OCI-LY7 (cell line): Measurements from ENCODE around the gene CFAP69. TPM values are rescaled to one million over a fixed set of nuclear protein-coding genes. Genes with fewer than 3 reads are reported as not detected.

Experiments
- BruUV-seq: library from RNA; stranded (reverse); fragments of 400-500 nt; replicated peaks from 2 replicates; lab custom pipeline; 2021; lab: Mats Ljungman, UMichigan
- CTCF ChIA-PET: fragments of 300-600 bp; sonication (Branson Sonifier 250); formaldehyde crosslinking; loops from one replicate; lab custom pipeline; 2022; ENCODE audit warnings: antibody characterized with exemption; ENCODE audit not compliant: unreplicated experiment; lab: Charles Lee
- POLR2A ChIA-PET: fragments of 300-600 bp; sonication (Branson Sonifier 250); formaldehyde crosslinking; loops from one replicate; lab custom pipeline; 2022; ENCODE audit warnings: antibody characterized with exemption; lab: Charles Lee
- DNase-seq: peaks from one replicate; pipeline ENCODE4 v3.0.0-alpha.2; 2015; ENCODE audit warnings: low spot score
- H2AFZ ChIP-seq: fragments of 200-600 bp; sonication (generic), shearing (Covaris generic); 2 replicates; pipeline ENCODE4 v1.6.1; 2014; ENCODE audit warnings: mild to moderate bottlenecking, antibody characterized with exemption, low read length, moderate library complexity
- H3K27ac ChIP-seq: fragments of 200-600 bp; sonication (generic); 2 replicates; pipeline ENCODE4 v1.5.1; 2014; ENCODE audit warnings: mixed run types, low read depth, mild to moderate bottlenecking, moderate library complexity, low read length, inconsistent platforms; ENCODE audit not compliant: poor library complexity, severe bottlenecking
- H3K36me3 ChIP-seq: fragments of 200-600 bp; sonication (generic); 2 replicates; pipeline ENCODE4 v1.6.1; 2014; ENCODE audit warnings: mild to moderate bottlenecking, antibody characterized with exemption, low read length, moderate library complexity, mixed read lengths; ENCODE audit not compliant: insufficient read depth
- H3K4me1 ChIP-seq: fragments of 200-600 bp; sonication (generic); 2 replicates; pipeline ENCODE4 v1.5.1; 2014; ENCODE audit warnings: mild to moderate bottlenecking, low read length; ENCODE audit not compliant: insufficient read depth, poor library complexity, severe bottlenecking
- H3K4me2 ChIP-seq: fragments of 200-600 bp; sonication (generic); 2 replicates; pipeline ENCODE4 v1.6.1; 2014; ENCODE audit warnings: mild to moderate bottlenecking, low read length
- H3K4me3 ChIP-seq: fragments of 200-600 bp; sonication (generic); 2 replicates; pipeline ENCODE4 v1.5.1; 2014; ENCODE audit warnings: mild to moderate bottlenecking, low read depth, low read length; ENCODE audit not compliant: poor library complexity, severe bottlenecking
- H3K79me2 ChIP-seq: fragments of 200-600 bp; sonication (generic); 2 replicates; pipeline ENCODE4 v1.6.1; 2016; ENCODE audit warnings: low read depth, mild to moderate bottlenecking, low read length, moderate library complexity, mixed read lengths; ENCODE audit not compliant: insufficient read depth
- H3K9me2 ChIP-seq: fragments of 200-600 bp; sonication (generic); 2 replicates; pipeline ENCODE4 v1.6.1; 2016; ENCODE audit warnings: mild to moderate bottlenecking, low read length, mixed read lengths; ENCODE audit not compliant: insufficient read depth
- H3K9me3 ChIP-seq: fragments of 200-600 bp; sonication (generic); 2 replicates; pipeline ENCODE4 v1.6.1; 2014; ENCODE audit warnings: mild to moderate bottlenecking, mixed run types, low read length, mixed read lengths
- H4K20me1 ChIP-seq: fragments of 200-600 bp; sonication (generic); 2 replicates; pipeline ENCODE4 v1.6.1; 2014; ENCODE audit warnings: mild to moderate bottlenecking, antibody characterized with exemption, low read length, moderate library complexity, mixed read lengths; ENCODE audit not compliant: insufficient read depth
- EZH2phosphoT487 ChIP-seq: fragments of 200-600 bp; sonication (generic); IDR thresholded peaks from 2 replicates; pipeline ENCODE4 v1.6.1; 2018; ENCODE audit warnings: low read depth, borderline replicate concordance, mild to moderate bottlenecking, mixed run types, antibody characterized with exemption, low read length, moderate library complexity, mixed read lengths
- intact Hi-C: fragments of 100-400 bp; cut with micrococcal nuclease; formaldehyde crosslinking; loops from one replicate; pipeline ENCODE4 v1.10.0; 2022; ENCODE audit not compliant: unreplicated experiment
- total RNA-seq, 2 experiments: library from RNA; depleted of rRNA in 1 of 2; stranded (reverse); fragments of >200 nt in 1 of 2; shearing (Covaris generic) in 1 of 2; gene quantifications; 2 replicates each; pipeline ENCODE4 v1.2.3, GENCODE V29; 2014 to 2022
- TF ChIP-seq, protein P1 (sequence below): fragments of 200-600 bp; sonication (generic); conservative IDR thresholded peaks from 2 replicates; pipeline ENCODE4 v1.5.1; 2014; ENCODE audit warnings: mild to moderate bottlenecking, antibody characterized with exemption, low read length, moderate library complexity, mixed read lengths

The CFAP69 gene
- total RNA-seq, 2 experiments from 2014 or later = not detected

- H3K9me2 ChIP-seq = no peaks in the 10 kb centered on the region
- no peaks in the 10 kb centered on the region for H3K79me2 ChIP-seq
- intact Hi-C loops = no loop called here
- no peaks in the 10 kb centered on the region for H3K36me3 ChIP-seq
- no peaks in the 10 kb centered on the region for H3K9me3 ChIP-seq
- H3K4me2 ChIP-seq = no peak overlapping the region
- no peak overlapping the region for H3K4me3 ChIP-seq
- no peaks in the 10 kb centered on the region for H4K20me1 ChIP-seq
- TF ChIP-seq, protein P1, sequence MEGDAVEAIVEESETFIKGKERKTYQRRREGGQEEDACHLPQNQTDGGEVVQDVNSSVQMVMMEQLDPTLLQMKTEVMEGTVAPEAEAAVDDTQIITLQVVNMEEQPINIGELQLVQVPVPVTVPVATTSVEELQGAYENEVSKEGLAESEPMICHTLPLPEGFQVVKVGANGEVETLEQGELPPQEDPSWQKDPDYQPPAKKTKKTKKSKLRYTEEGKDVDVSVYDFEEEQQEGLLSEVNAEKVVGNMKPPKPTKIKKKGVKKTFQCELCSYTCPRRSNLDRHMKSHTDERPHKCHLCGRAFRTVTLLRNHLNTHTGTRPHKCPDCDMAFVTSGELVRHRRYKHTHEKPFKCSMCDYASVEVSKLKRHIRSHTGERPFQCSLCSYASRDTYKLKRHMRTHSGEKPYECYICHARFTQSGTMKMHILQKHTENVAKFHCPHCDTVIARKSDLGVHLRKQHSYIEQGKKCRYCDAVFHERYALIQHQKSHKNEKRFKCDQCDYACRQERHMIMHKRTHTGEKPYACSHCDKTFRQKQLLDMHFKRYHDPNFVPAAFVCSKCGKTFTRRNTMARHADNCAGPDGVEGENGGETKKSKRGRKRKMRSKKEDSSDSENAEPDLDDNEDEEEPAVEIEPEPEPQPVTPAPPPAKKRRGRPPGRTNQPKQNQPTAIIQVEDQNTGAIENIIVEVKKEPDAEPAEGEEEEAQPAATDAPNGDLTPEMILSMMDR = no peak
- TF ChIP-seq EZH2phosphoT487 = no peak
- no TSS peak for BruUV-seq
- CTCF ChIA-PET = no interaction called here
- H3K4me1 ChIP-seq = no peaks in the 10 kb centered on the region
- no peak for DNase-seq
- H2AFZ ChIP-seq = no peak overlapping the region
- POLR2A ChIA-PET = no interaction called here
- H3K27ac ChIP-seq = no peak overlapping the region
Measured at GRCh38 chr7:90270431-90271178, 25.6 kb downstream of the CFAP69 start.

- no TSS peak for BruUV-seq
- Histone ChIP-seq H3K27ac (no peak overlapping the region), H4K20me1 (no peaks in the 10 kb centered on the region), H2AFZ (no peak overlapping the region), H3K9me3 (no peaks in the 10 kb centered on the region), H3K79me2 (no peaks in the 10 kb centered on the region), H3K4me1 (no peaks in the 10 kb centered on the region), H3K4me3 (no peak overlapping the region), H3K9me2 (no peaks in the 10 kb centered on the region), H3K4me2 (no peak overlapping the region), H3K36me3 (no peaks in the 10 kb centered on the region)
- POLR2A ChIA-PET = no interaction called here
- DNase-seq = no peak
- intact Hi-C loops = no loop called here
- CTCF ChIA-PET = no interaction called here
- TF ChIP-seq, protein P1 = no peak
- TF ChIP-seq EZH2phosphoT487 = no peak
Measured at GRCh38 chr7:90271753-90272152, 26.8 kb downstream of the CFAP69 start.

DNA sequence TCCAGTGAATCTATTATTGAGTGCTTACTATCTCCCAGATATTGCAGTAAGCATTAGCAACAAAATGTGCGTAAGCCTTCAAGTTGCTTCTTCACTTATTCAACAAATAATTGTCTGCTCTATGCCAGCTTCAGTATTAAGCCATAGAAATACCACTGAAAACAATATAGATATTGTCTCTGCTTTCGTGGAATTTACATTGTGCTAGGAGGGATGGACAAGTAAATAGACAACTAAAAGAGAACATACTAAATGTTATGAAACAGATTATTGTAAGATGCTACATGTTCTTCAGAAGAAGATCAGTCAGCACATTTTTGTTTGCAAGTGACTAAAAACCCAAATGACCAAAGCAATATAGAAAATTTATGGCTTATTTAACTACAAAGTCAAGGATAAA, 27.3 kb downstream of the CFAP69 start:
- ChIA-PET POLR2A (no interaction called here), CTCF (no interaction called here)
- no peaks in the 10 kb centered on the region for H4K20me1 ChIP-seq
- H3K27ac ChIP-seq = no peak overlapping the region
- no peak overlapping the region for H3K4me2 ChIP-seq
- no peak overlapping the region for H3K4me3 ChIP-seq
- no peak for DNase-seq
- H3K9me2 ChIP-seq = no peaks in the 10 kb centered on the region
- no peaks in the 10 kb centered on the region for H3K36me3 ChIP-seq
- H2AFZ ChIP-seq = no peak overlapping the region
- intact Hi-C loops = no loop called here
- no peak for TF ChIP-seq EZH2phosphoT487
- TF ChIP-seq, protein P1 = no peak
- H3K9me3 ChIP-seq = no peaks in the 10 kb centered on the region
- H3K4me1 ChIP-seq = no peaks in the 10 kb centered on the region
- H3K79me2 ChIP-seq = no peaks in the 10 kb centered on the region
- no TSS peak for BruUV-seq
